ENCODE data around the gene CMTM1. TPM values are rescaled to one million over a fixed set of nuclear protein-coding genes. Genes with fewer than 3 reads are reported as not detected.
A peak's percentile ranks its signal among the peaks of the same experiment; 100 is the strongest.

Gene CMTM1
- total and polyA plus RNA-seq, 4 donors, result 4.5 to 12.8 (median 10.0) TPM

DNA sequence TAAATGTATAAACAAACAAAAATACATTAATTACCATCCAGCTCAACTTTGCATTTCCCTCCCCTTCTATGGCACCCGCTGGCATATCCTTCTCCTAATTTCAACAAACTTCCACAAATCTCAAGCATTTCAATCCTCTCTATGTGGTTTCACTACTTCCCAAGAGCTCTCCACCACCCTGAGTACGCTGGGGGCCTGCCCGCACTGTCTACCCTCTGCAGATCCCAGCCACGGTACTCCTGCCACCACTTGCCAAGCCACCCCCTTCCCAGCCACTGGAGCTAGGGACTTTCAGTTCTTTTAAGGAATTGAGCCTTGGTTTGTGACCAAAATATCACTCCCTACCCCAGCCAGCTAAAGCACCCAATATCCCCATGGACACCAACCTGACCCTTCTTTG is 18.2 kb upstream of the CMTM1 start:
- Histone ChIP-seq H3K9me3 (ENCODE audit: control insufficient read depth, insufficient read depth, low read length) (no peaks in the 10 kb centered on the region), H3K36me3 (ENCODE audit: control insufficient read depth, insufficient read depth, low read length) (peaks cover 29% of the 10 kb centered on the region), H3K4me1 (ENCODE audit: control insufficient read depth, insufficient read depth, low read length) (peaks cover 43% of the 10 kb centered on the region), H3K27ac (ENCODE audit: low read depth, low read length) (no peak overlapping the region), H3K4me3 (ENCODE audit: low read depth, low read length) (no peak overlapping the region), H3K27me3 (ENCODE audit: control insufficient read depth, insufficient read depth, low read length) (no peaks in the 10 kb centered on the region)
- no peak for DNase-seq (ENCODE audit: low read depth in 4 of 6, low spot score in 6 of 6)
- 84% methylated on average over 4 of the region's 4 CpGs for WGBS (ENCODE audit: insufficient coverage)

DNA sequence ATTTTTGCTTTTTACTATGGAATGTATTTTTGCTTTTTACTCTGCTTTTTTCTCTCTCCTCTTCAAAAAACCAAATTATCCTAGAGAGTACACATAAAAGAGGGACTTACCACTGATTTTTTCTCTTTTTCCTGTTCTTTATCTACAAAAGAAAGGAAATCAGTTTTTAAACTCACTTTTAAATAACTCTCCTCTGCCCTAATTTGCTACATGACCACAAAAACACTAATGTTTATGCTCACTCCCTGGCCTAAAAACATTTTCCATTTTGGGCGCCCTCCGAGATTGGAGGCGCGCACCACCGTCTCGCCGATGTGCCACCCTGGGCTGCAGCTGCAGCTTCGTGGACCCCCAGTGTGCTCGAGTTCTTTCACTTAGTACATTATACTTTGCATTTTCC is 17.4 kb upstream of the CMTM1 start:
- Histone ChIP-seq H3K27ac (ENCODE audit: low read depth, low read length) (peak overlapping the region; percentile 95), H3K36me3 (ENCODE audit: control insufficient read depth, insufficient read depth, low read length) (peaks cover 22% of the 10 kb centered on the region), H3K9me3 (ENCODE audit: control insufficient read depth, insufficient read depth, low read length) (no peaks in the 10 kb centered on the region), H3K4me3 (ENCODE audit: low read depth, low read length) (peak overlapping the region; percentile 85), H3K27me3 (ENCODE audit: control insufficient read depth, insufficient read depth, low read length) (no peaks in the 10 kb centered on the region), H3K4me1 (ENCODE audit: control insufficient read depth, insufficient read depth, low read length) (peaks cover 45% of the 10 kb centered on the region)
- no CpG with 5 or more reads among the region's 9 CpGs for WGBS (ENCODE audit: insufficient coverage)
- no peak for DNase-seq (ENCODE audit: low read depth in 4 of 6, low spot score in 6 of 6)

DNA sequence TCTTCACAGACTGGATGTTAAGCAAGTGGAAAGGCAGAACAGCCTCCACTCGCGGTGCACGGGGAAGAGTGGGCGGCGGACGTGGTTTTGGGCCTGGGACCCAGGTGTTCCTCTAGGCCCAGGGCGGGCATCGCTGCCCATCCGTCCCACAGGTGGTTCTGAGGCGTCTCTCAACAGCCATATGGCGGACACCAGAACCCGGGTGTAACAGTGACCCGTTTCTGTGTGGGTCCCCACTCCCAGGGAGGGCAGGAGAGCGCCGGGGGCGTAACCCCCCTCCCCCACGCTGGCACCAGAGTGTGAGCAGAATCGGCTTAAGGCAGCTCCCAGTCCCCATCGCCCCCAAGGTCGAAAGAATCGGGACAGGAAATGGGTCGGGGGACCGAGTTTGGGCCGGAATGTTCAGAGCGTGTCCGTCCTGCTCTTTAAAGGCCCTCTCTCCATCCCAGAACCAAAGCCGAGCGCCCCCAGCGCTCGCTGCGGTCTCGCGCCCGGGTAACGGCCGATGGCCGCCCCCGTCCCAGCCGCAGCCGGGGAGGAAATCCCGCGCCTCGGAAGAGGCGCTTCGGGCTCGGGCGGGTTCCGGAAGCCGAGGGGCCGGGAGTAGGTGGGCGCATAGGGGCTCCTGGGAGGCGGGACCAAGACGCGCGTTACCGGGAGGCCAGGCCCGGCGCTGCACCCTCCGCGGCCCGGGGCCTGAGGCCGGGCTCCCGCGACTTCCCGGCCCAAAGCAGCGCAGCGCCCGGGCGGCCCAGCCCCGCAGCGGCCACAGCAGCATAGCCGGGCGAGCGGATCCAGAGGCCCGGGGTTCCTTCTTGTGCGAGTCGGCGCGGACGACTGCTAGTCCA is 16.7 kb upstream of the CMTM1 start, which contains the start of gene TK2:
Gene TK2 (minus strand): TSS at position 839 of the 848 bp plus-strand sequence. CDS start 61 bp downstream, at position 778.
- peak; percentile 52 to 91 (median 58) for DNase-seq (ENCODE audit: low read depth in 4 of 6, low spot score in 6 of 6)
- H3K36me3 ChIP-seq (ENCODE audit: control insufficient read depth, insufficient read depth, low read length), result peaks cover 22% of the 10 kb centered on the region
- peak within 1 kb of the TSS; percentile 95 for H3K27ac ChIP-seq (ENCODE audit: low read depth, low read length)
- H3K27me3 ChIP-seq (ENCODE audit: control insufficient read depth, insufficient read depth, low read length), result no peaks in the 10 kb centered on the region
- 4% methylated on average over 78 of the region's 80 CpGs for WGBS (ENCODE audit: insufficient coverage)
- H3K4me3 ChIP-seq (ENCODE audit: low read depth, low read length), result peak within 1 kb of the TSS; percentile 85
- H3K4me1 ChIP-seq (ENCODE audit: control insufficient read depth, insufficient read depth, low read length), result peaks cover 45% of the 10 kb centered on the region
- H3K9me3 ChIP-seq (ENCODE audit: control insufficient read depth, insufficient read depth, low read length), result no peaks in the 10 kb centered on the region

DNA sequence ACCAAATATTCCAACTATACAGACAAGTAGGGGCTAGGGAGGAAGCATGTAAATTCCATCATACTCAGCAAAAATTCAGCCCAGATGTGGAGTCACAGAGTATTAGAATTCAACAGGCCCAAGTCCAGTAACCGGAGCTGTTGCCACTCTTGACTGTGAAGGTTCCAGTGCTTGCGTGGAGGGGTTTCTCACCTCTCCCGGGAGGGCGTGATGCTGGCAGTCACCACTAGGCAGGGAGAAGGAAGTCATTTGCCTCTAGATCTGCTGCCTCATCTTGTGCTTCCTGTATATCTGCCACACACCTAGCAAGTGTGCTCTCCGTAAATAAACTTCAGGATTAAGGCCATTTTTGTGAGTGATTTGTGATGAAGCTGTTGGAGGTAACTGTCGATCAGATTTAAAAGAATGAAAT is 14.9 kb upstream of the CMTM1 start:
- Histone ChIP-seq H3K4me3 (ENCODE audit: low read depth, low read length) (no peak overlapping the region), H3K9me3 (ENCODE audit: control insufficient read depth, insufficient read depth, low read length) (no peaks in the 10 kb centered on the region), H3K27me3 (ENCODE audit: control insufficient read depth, insufficient read depth, low read length) (no peaks in the 10 kb centered on the region), H3K27ac (ENCODE audit: low read depth, low read length) (peak overlapping the region; percentile 96), H3K4me1 (ENCODE audit: control insufficient read depth, insufficient read depth, low read length) (peaks cover 45% of the 10 kb centered on the region), H3K36me3 (ENCODE audit: control insufficient read depth, insufficient read depth, low read length) (peaks cover 16% of the 10 kb centered on the region)
- WGBS (ENCODE audit: insufficient coverage), result no CpG with 5 or more reads among the region's 6 CpGs
- peak in 2 of 6 donors; percentile 15 to 32 for DNase-seq (ENCODE audit: low read depth in 4 of 6, low spot score in 6 of 6)

DNA sequence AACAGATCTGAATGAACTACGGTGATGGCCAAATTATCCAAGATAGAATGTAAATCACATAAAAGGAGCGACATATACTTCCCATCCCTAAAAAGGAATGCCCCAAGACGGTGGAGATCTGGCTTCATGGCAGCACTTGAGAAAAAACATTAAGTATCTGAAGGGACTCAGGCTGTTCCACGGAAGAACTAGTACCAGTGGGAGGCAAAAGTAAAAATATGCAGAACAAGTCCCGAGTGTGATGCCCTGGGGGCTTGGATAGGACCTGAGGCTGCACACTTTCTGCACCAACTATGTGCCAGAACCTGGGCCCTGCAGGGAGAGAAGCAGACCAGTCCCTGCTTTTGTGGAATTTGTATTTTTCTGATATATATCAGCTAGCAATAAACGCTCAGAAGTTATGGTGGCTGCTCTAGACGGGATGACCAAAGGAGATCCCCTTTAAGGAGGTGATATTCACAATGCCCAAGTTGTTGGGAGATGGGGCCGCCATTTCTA is 14.4 kb upstream of the CMTM1 start:
- Histone ChIP-seq H3K4me1 (ENCODE audit: control insufficient read depth, insufficient read depth, low read length) (peaks cover 45% of the 10 kb centered on the region), H3K36me3 (ENCODE audit: control insufficient read depth, insufficient read depth, low read length) (peaks cover 13% of the 10 kb centered on the region), H3K27ac (ENCODE audit: low read depth, low read length) (peak overlapping the region; percentile 96), H3K27me3 (ENCODE audit: control insufficient read depth, insufficient read depth, low read length) (no peaks in the 10 kb centered on the region), H3K4me3 (ENCODE audit: low read depth, low read length) (peak overlapping the region; percentile 88), H3K9me3 (ENCODE audit: control insufficient read depth, insufficient read depth, low read length) (no peaks in the 10 kb centered on the region)
- DNase-seq (ENCODE audit: low read depth in 4 of 6, low spot score in 6 of 6), result no peak
- 41% methylated on average over 5 of the region's 8 CpGs for WGBS (ENCODE audit: insufficient coverage)

DNA sequence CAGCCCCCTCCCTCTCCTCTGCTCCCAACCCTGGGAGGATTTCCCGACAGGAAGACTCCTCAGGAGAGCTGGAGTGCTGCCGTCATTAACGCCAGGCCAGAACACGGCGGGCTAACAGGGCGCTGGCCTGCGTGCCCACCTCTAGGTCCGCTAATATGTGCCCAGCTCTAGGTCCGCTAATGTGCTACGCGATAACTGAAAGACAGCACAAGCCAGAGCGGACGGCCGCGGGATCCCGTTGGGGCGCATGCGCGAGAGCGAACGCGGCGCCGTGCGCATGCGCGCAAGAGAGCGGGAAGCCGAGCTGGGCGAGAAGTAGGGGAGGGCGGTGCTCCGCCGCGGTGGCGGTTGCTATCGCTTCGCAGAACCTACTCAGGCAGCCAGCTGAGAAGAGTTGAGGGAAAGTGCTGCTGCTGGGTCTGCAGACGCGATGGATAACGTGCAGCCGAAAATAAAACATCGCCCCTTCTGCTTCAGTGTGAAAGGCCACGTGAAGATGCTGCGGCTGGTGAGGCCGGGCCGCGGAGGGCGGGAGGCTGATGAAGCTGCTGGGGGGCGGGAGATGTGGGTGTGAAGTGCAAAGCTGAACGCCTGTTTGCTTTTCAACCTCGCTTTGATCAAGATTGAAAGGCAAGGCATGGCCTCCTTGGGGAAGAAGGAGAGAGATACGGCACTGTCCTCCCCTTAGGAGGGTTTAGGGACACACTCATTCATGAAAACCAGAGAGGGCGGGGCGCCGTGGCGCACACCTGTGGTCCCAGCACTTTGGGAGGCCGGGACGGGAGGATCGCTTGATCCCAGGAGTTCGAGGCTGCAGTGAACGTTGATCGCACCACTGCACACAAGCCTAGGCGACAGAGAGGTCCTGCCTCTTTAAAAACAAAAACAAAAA is 13.7 kb upstream of the CMTM1 start, which contains the start of gene CKLF:
Gene CKLF (plus strand): TSS at position 291 of the 892 bp plus-strand sequence. CDS start 140 bp downstream, at position 431.
- H3K27me3 ChIP-seq (ENCODE audit: control insufficient read depth, insufficient read depth, low read length), result no peaks in the 10 kb centered on the region
- peak; percentile 82 to 98 (median 93) for DNase-seq (ENCODE audit: low read depth in 4 of 6, low spot score in 6 of 6)
- H3K9me3 ChIP-seq (ENCODE audit: control insufficient read depth, insufficient read depth, low read length), result no peaks in the 10 kb centered on the region
- H3K36me3 ChIP-seq (ENCODE audit: control insufficient read depth, insufficient read depth, low read length), result peaks cover 8% of the 10 kb centered on the region
- H3K4me3 ChIP-seq (ENCODE audit: low read depth, low read length), result peak within 1 kb of the TSS; percentile 88
- peaks cover 45% of the 10 kb centered on the region for H3K4me1 ChIP-seq (ENCODE audit: control insufficient read depth, insufficient read depth, low read length)
- H3K27ac ChIP-seq (ENCODE audit: low read depth, low read length), result peak within 1 kb of the TSS; percentile 96
- 6% methylated on average over 57 of the region's 63 CpGs for WGBS (ENCODE audit: insufficient coverage)

DNA sequence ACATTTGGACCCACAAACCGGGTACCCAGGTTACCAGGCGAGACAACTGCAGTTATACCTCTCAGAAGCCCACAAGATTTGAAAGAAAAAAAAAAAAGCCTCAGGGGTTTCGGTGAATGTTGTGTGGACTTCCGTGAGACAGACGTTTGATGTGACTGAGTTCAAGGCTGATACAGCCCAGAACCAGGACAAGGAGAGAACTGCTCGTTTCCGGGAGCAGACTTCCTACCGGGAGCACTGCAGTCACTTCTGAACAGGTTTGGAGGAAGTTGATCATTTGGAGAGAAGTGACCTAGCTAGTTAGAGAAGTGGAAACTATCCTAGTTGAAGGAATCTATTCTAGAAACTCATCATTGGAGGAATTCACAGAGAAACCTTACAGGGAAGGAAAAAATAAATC is 13.0 kb upstream of the CMTM1 start:
- Histone ChIP-seq H3K9me3 (ENCODE audit: control insufficient read depth, insufficient read depth, low read length) (no peaks in the 10 kb centered on the region), H3K27me3 (ENCODE audit: control insufficient read depth, insufficient read depth, low read length) (no peaks in the 10 kb centered on the region), H3K4me3 (ENCODE audit: low read depth, low read length) (peak overlapping the region; percentile 88), H3K36me3 (ENCODE audit: control insufficient read depth, insufficient read depth, low read length) (peaks cover 3% of the 10 kb centered on the region), H3K27ac (ENCODE audit: low read depth, low read length) (no peak overlapping the region), H3K4me1 (ENCODE audit: control insufficient read depth, insufficient read depth, low read length) (peaks cover 39% of the 10 kb centered on the region)
- no peak for DNase-seq (ENCODE audit: low read depth in 4 of 6, low spot score in 6 of 6)
- WGBS (ENCODE audit: insufficient coverage), result 56% methylated on average over 4 of the region's 8 CpGs

DNA sequence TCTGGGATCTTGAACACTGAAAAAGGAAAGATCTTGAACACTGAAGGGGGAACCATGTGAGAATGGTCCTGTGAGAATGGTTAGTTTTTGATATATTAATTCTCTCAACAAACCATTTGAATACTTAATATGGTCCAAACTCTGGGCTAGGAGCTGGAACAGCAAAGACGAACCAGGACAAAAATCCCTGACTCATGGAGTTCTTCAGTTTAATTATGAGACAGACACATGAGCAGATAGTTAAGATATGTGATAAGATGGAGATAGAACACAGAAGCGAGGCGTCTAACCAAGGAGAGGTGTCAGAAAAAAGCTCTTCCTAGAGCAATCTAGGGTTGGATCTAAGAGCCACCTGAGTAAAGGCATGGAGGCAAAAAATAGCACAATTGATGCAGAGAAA is 12.2 kb upstream of the CMTM1 start:
- no peaks in the 10 kb centered on the region for H3K27me3 ChIP-seq (ENCODE audit: control insufficient read depth, insufficient read depth, low read length)
- no peak overlapping the region for H3K27ac ChIP-seq (ENCODE audit: low read depth, low read length)
- no peaks in the 10 kb centered on the region for H3K36me3 ChIP-seq (ENCODE audit: control insufficient read depth, insufficient read depth, low read length)
- H3K4me1 ChIP-seq (ENCODE audit: control insufficient read depth, insufficient read depth, low read length), result peaks cover 34% of the 10 kb centered on the region
- no peak overlapping the region for H3K4me3 ChIP-seq (ENCODE audit: low read depth, low read length)
- no peak for DNase-seq (ENCODE audit: low read depth in 4 of 6, low spot score in 6 of 6)
- WGBS (ENCODE audit: insufficient coverage), result 100% methylated on average over 2 of the region's 3 CpGs
- no peaks in the 10 kb centered on the region for H3K9me3 ChIP-seq (ENCODE audit: control insufficient read depth, insufficient read depth, low read length)

DNA sequence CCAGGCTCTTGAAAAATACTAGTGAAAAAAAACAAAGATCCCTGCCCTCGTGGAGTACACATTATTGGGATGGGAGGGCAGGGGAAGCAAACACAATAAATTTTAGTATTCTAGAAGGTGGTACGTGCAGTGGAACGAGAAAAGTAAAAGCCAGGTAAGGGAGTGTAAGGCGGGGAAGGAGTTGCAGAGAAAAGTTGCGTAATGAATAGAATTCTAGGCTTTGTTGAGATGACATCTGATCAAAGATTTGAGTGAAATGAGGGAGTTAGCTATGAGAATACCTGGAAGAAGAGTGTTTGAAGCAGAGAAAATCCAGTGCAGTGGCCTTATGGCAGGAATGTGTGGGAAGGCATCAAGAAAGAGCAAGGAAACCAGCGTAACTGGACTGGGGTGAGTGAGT is 11.7 kb upstream of the CMTM1 start:
- H3K27ac ChIP-seq (ENCODE audit: low read depth, low read length), result no peak overlapping the region
- H3K27me3 ChIP-seq (ENCODE audit: control insufficient read depth, insufficient read depth, low read length), result no peaks in the 10 kb centered on the region
- no peak for DNase-seq (ENCODE audit: low read depth in 4 of 6, low spot score in 6 of 6)
- H3K9me3 ChIP-seq (ENCODE audit: control insufficient read depth, insufficient read depth, low read length), result no peaks in the 10 kb centered on the region
- WGBS (ENCODE audit: insufficient coverage), result 97% methylated on average over 5 of the region's 6 CpGs
- H3K4me1 ChIP-seq (ENCODE audit: control insufficient read depth, insufficient read depth, low read length), result peaks cover 29% of the 10 kb centered on the region
- H3K36me3 ChIP-seq (ENCODE audit: control insufficient read depth, insufficient read depth, low read length), result no peaks in the 10 kb centered on the region
- no peak overlapping the region for H3K4me3 ChIP-seq (ENCODE audit: low read depth, low read length)

All from spinal cord (tissue), 10 donors.